Measurements from ENCODE around the gene PRAMEF11. TPM values are rescaled to one million over a fixed set of nuclear protein-coding genes. Genes with fewer than 3 reads are reported as not detected.

The PRAMEF11 gene
- total and polyA plus RNA-seq, 10 of the 15 experiments (the other 5 are each of a cell fraction or from before 2014, with no cell fraction given): not detected

GRCh38 chr1:12778061-12778460 lies 53.1 kb downstream of the PRAMEF11 start:
- no peak for TF ChIP-seq HDAC6 (IDR thresholded peaks at IDR 0.05; ENCODE audit: unreplicated experiment)
- TF ChIP-seq TARDBP (IDR thresholded peaks at IDR 0.05; ENCODE audit: borderline replicate concordance): no peak
- TF ChIP-seq RAD51 (IDR thresholded peaks at IDR 0.05): no peak
- no peak for TF ChIP-seq E4F1 (IDR thresholded peaks at IDR 0.05; ENCODE audit: borderline replicate concordance, partially characterized antibody)
- no peak for TF ChIP-seq E2F4 (IDR thresholded peaks at IDR 0.05; ENCODE audit: low read depth, low read length)
- no peak for TF ChIP-seq IRF4 (IDR thresholded peaks at IDR 0.05; ENCODE audit: low read depth, low read length)
- no peak for TF ChIP-seq NFYA (IDR thresholded peaks at IDR 0.05; ENCODE audit: borderline replicate concordance, low read depth, low read length)
- TF ChIP-seq PBX3 (IDR thresholded peaks at IDR 0.05; ENCODE audit: insufficient replicate concordance, low read depth, low read length): no peak
- no peak for TF ChIP-seq POLR2A (IDR thresholded peaks at IDR 0.05; ENCODE audit: low read depth, low read length)
- TF ChIP-seq GATAD2B (conservative IDR thresholded peaks at IDR 0.05; ENCODE audit: low read depth): no peak
- TF ChIP-seq POLR2AphosphoS2 (IDR thresholded peaks at IDR 0.05; ENCODE audit: low read depth, low read length): no peak
- no peak for TF ChIP-seq RCOR1 (conservative IDR thresholded peaks at IDR 0.05; ENCODE audit: low read depth, low read length)
- no peak for TF ChIP-seq FOS (IDR thresholded peaks at IDR 0.05; ENCODE audit: borderline replicate concordance, extremely low read depth, insufficient read length)
- TF ChIP-seq ZNF274 (IDR thresholded peaks at IDR 0.05; ENCODE audit: insufficient read depth, insufficient read length): no peak
- TF ChIP-seq TCF7 (IDR thresholded peaks at IDR 0.05; ENCODE audit: borderline replicate concordance): no peak
- no peak for TF ChIP-seq NR2C1 (IDR thresholded peaks at IDR 0.05)
- no peak for TF ChIP-seq BHLHE40 (IDR thresholded peaks at IDR 0.05; ENCODE audit: borderline replicate concordance in 1 of 2, low read depth in 2 of 2, low read length in 1 of 2)
- TF ChIP-seq SPI1 (IDR thresholded peaks at IDR 0.05; ENCODE audit: borderline replicate concordance, insufficient read depth, low read depth, low read length): no peak
- H4K20me1 ChIP-seq (ENCODE audit: control insufficient read depth, insufficient read depth): no peaks in the 10 kb centered on the region
- H2AFZ ChIP-seq (ENCODE audit: control insufficient read depth, low read depth, low read length): no peak overlapping the region
- ChIA-PET POLR2A (no interaction called here), SMC1A (ENCODE audit: uncharacterized antibody, unreplicated experiment) (no interaction called here), CTCF (no interaction called here), RAD21 (ENCODE audit: unreplicated experiment) (no interaction called here)
- DNase-seq (ENCODE audit: low read depth, low spot score) (no peak), ATAC-seq (no peak), FAIRE-seq (no peak)
- no TSS peak for BruUV-seq (replicated peaks)
- no peaks in the 10 kb centered on the region for H3K36me3 ChIP-seq (ENCODE audit: control insufficient read depth in 2 of 2, insufficient read depth in 2 of 2, low read length in 1 of 2)
- H3K27ac ChIP-seq (ENCODE audit: control insufficient read depth, insufficient read depth): no peak overlapping the region
- H3K4me2 ChIP-seq (ENCODE audit: control insufficient read depth, insufficient read depth): no peak overlapping the region
- no peaks in the 10 kb centered on the region for H3K4me1 ChIP-seq (ENCODE audit: control insufficient read depth, insufficient read depth, low read length)
- no peak overlapping the region for H3K4me3 ChIP-seq
- in situ Hi-C loops (cut with MboI): no loop called here
- 21% methylated on average over 4 of the region's 4 CpGs for WGBS (ENCODE audit: insufficient coverage, insufficient replicate concordance, low lambda C conversion rate, missing lambda C conversion rate)
- H3K9ac ChIP-seq (ENCODE audit: control insufficient read depth, insufficient read depth, low read length): no peak overlapping the region
- intact Hi-C loops (cut with micrococcal nuclease; ENCODE audit: unreplicated experiment): no loop called here
- no peaks in the 10 kb centered on the region for H3K27me3 ChIP-seq (replicated peaks in 1 of 2; ENCODE audit: control insufficient read depth in 2 of 2, insufficient read depth in 2 of 2, low read length in 1 of 2)
- no peaks in the 10 kb centered on the region for H3K9me3 ChIP-seq (replicated peaks; ENCODE audit: control insufficient read depth, insufficient read depth, low read length)
- no peaks in the 10 kb centered on the region for H3K79me2 ChIP-seq (ENCODE audit: control insufficient read depth, insufficient read depth, low read length)

All from GM12878 (cell line).